NAMALWA (cell line): Measurements from ENCODE around the gene PRPF19.
A peak's percentile ranks its signal among the peaks of the same experiment; 100 is the strongest.

Experiments used
- DNase-seq: peaks from one replicate; pipeline ENCODE4 v3.0.0-alpha.2; 2015; ENCODE audit warnings: low spot score

PRPF19 gene

DNA sequence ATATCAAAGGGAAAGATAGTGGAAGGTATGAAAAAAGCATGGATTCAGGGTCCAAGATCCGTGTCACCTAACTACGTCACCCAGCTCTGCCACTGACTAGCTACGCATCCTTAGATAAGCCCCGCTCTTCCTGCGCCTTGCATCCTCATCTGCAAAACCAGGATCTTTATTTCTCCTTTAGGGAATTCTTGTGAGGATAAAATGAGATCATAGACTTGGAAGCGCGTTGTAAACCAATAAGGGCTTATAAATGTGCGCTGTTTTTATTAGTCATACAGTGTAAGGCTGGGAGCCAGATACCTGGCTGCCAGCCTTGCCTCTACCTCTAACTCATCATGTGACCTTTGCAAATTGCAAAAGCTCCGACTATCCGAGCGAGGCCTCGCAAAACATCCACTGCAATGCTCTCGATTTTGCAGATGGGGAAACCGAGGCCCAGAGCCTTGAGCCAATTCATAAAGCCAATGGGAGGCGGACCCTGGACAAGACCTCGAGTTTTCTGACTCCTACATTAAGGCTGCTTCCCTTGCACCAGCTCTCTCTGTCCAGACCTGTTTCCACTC is 753 bp downstream of the PRPF19 start:
- no peak for DNase-seq

DNA sequence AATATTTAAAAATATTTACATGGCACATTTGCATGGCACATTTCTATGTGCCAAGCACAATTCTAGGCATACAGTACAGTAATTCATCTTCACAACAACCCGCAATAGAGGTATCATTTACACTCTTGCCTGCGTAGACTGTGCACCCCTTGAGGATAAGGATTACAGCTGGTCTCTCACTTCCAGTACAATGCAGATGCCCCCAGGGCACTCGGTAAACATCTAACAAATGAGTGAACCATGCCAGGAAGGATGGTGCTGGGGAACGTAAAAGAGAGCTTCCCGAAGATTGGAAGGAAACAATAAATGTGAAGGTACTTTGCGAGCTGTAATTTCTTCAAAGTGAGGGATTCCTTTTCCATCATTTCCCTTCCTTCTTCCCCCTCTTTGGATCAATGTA is 1.3 kb downstream of the PRPF19 start:
- DNase-seq: no peak

DNA sequence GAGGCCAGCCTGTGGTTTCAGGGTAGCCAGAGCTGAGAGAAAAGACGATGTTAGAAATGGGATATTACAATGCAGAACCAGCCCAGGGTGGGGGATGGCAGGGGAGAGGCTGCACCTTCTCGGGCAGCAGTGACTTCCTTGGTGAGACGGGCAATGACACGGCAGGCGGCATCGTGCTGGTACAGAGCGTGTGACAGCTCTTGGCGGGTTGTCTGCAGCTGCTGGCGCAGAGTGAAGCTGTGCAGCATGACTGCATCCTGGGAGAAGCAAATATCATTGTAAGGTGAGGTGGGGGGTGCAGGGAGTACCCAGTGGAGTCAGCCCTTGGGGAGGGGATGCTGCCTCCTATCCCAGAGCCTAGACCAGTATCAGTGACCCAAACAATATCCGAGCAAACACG is 3.8 kb downstream of the PRPF19 start:
- no peak for DNase-seq

DNA sequence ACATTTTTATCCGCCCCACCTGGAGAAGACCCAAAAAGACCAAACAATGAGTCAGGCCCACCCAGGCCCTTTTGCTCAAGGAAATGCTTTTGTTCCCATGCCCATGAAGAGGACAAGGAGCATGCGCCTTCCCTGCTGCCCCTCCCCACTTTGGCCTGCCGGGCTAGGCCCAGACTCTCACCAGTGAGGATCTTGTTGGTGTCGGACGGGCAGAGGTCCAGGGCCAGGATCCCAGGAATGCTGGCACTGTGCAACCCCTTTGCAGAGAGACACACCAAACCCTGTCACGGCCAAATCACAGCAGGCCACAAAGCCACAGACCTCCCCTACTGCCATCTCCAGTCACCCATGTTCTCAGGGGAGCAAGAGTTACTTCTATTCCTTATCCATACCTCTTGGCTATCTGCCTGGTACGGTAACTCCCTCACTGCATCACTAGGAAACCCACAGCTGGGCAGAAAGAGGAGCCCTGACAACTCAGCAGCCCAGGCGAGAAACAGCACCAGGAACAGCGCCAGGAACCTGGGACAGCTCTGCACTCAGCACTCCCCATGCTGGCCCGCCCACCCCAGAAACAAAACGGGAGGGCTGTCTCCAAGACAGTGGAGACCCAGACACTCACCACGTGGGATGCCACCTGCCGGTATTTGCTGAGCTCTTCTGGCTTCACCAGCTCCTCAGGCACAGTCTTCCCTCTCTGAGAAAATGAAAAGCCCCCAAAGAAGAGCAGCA is 5.5 kb downstream of the PRPF19 start:
- no peak for DNase-seq

DNA sequence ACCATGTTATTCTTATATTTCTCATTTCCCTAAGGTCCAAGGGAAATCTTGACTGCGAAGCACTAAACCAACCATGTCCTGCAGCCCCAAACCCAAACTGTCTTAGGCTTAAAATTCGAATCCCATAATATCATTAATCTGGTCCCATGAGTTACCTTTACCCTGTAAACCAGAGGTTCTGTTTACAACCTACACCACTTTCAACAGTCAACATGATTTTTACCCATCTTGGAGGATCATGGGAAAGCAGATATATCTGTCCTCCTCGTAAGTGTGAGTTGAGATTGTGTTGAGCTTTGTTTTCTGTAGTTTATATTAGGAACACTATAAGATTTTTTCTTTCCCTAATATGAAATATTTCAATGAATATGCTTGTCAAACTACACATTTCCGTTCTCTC is 6.4 kb downstream of the PRPF19 start:
- no peak for DNase-seq

DNA sequence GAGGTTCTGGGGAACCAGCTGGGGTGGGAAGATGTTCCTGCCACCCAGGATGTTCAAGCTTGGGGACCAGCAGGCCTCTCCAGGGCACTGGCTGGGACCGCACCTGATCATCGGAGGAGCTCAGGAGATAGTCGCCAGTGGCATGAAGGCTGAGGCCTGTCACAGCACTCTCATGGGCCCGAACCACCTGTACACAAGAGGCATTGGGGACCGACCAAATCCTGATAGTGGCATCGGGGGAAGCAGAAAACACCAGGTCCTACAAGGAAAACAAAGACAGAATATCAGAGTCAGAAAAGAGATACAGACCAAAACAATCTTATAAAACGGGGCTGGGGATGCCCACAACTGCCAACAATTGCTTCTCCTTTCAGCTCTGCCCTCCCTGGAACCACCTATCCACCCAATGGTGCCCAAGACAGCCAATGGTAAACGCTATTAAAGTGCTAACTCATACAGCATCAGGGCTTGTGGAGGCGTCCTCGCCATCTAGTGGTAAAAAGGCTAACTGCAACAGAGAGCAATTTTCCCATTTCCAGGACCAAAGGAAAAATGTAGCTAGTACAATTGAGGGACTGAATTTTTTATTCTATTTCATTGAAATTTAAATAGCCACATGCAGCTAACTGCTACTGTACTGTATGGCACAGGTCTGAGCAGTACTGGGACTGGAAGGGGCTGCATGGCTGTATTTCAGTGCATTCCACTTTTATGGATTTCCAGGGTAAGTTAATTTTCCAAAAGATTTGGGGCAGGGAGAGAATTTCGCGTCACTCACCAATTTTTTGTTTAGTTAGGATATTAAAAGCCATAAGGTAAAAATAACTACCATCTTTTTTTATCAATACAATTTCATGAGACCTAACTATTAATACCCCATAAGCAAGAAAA is 7.1 kb downstream of the PRPF19 start:
- DNase-seq: peak; percentile 65

DNA sequence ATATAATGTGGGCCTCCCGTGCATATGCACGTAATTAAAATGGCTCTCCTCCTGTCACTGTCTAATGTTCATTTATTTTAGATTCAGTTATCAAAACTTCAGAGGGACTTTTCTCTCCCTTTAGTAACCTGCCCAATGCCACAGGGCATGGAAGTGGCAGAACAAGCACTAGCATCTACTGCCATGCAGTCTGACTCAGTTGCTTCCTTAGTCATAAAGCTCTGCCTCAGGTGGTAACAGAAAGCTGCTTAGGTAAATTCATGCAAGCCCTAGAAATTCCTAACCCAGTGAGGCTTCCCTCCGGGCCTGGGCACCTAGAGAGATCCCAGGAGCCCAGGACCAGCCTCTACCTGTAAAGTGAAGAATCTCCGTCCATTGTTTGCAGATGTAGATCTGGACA is 8.9 kb downstream of the PRPF19 start:
- DNase-seq: no peak

DNA sequence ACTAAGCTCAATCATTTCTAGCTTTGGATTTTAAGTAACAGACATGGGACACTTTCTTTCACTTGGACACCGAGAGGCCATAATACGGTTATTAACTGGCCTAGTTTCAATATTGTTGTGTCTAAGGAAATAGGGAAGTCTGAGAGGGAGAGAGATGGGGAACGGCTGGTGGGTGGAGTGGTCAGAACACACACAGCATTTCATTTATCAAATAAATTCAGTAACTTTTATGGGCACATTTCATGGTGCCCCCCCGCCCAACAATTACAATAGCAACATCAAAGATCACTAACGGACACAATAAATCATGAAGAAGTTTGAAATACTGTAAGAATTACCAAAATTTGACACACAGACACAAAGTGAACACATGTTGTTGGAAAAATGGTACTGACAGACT is 10.7 kb downstream of the PRPF19 start:
- no peak for DNase-seq

DNA sequence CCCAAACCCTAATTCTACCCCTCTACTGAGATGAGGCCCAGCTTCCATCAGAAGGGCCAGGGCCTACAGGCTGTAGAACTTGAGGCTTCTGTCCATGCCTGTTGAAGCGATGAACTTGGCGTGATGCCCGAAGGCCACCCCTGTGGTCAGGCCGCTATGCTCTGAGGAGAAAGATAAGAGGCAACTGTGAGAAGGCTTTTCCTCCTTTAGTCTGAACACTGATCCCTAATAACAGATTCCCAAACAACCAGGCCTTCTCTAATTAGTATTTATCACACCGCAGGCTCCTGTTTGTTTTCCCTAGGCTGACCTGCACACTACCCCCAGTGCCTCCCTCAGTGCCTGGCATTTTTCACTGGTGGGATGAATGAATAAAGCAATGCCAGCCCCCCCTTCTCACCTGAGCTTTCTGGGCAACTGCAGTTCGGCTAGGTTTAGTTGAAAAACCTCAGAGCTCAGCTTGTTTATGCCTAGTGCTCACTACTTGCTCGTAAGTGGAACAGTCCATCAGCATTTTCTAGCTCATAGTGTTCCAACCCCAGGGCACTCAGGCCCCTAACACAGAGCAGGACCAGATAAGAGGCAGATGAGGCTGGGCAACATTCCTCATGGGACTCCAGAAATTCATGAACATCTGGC is 15.2 kb downstream of the PRPF19 start:
- DNase-seq: no peak

DNA sequence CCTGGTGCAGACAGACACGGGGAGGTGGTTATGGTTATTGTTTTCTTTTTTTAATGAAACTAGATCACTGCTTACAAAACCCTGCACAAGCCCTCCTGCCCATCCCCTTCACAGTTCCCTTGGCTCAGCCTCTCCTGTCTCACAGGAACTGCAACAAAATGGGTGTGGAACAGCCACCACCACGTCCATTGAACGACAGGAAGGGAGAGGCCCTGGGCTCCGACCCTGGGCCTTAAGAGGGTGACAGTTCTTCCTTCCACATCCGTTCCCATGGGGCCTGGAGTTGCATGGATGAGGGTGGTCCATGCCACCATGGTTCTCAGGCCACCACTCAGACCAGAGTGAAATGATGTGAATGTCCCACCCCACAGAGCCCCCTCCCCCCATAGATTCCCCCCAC is 15.7 kb downstream of the PRPF19 start:
- DNase-seq: no peak

DNA sequence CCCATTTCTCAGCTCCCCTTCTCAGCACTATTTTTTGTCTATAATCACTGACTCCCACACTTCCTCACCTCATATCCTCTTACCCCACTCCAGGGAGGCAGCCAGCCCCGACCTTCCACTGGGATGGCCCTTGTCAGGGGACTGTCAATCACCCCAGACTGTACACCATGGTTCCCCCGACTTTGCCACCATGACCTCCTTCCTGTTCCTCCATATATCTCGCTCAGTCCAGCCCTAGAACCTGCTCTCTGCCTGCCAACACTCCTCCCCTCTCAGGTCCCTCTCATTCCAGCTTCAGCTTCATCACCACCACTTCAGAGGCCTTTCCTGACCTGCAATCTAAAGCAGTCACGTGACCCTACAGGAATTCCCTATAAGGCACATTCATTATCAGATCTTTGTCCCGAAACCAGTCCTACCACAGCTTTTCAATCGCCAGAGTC is 16.5 kb downstream of the PRPF19 start:
- DNase-seq: no peak

DNA sequence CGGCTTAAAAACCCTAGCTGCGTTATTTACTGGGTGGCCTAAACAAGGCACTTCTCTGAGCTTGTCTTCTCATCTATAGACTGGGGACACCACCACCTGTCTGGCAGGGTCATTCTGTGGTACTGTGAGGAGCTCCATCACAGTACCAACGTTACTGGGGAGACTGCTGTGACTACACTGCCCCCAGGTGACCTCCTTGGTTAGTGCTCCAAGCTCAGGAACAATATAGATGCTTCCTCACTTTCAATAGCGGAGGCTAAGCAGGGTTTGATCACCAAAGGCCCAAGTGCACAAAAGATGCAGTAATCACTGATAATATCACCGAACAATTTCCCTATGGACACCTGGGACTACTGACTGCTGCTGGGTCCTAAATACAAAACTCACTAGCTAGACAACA is 18.8 kb downstream of the PRPF19 start:
- peak; percentile 74 for DNase-seq

DNA sequence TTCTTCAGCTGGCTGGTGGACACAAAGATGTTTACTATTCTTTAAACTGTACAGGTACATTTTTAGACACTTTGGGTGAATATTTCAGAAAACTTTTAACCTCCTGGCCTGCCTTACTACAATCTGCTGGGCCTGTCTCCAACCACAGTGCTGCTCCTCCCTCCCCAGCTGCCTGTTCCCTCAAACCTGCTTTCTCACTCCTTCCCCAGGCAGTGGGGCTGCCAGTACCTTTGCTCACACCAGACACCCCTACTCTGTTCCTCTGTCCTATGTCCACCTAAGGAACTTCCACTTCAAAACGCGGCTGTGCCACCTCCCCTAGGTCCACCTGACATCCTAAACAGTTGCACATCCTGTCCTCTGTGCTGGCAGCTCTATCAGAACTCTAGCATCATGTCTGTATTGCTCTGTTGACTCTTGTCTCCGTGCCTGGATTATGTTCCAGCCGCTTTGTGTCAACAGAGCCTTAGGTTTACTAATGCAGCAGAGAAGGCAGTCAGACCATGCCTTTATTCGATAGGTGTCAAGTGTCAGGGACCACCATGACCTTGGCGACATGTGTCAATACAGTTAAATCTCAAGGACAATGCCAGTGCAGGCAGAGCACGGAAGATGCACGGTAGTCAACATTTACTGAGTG is 25.6 kb downstream of the PRPF19 start:
- no peak for DNase-seq

DNA sequence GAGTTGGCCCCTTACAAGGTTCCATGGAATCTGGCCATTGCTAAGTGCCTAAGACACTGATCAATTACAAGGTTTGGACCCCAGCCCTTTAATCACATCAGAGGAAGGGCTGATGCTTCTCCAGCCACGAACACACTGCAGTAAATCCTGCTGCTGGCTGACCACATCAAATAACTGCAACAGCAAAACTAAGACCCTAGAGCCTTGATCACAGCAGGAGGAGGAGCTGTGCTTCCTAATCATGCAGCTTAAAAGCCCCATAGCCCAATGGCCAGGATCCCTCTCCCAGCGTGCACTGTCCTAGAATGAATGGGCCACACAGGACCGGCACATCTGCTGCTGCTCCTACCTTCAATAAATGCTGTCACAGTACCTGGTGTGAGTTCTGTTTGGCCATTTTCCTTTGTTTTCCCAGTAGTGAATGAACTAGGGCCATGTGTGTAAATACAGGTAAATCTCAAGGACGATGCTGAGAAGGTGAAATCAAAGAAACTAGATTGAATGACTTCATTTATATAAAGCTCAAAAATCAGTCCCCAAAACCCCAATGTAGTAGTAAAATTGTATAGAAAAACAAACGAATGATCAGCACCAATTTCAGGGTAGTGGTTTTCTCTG is 26.3 kb downstream of the PRPF19 start:
- DNase-seq: no peak

DNA sequence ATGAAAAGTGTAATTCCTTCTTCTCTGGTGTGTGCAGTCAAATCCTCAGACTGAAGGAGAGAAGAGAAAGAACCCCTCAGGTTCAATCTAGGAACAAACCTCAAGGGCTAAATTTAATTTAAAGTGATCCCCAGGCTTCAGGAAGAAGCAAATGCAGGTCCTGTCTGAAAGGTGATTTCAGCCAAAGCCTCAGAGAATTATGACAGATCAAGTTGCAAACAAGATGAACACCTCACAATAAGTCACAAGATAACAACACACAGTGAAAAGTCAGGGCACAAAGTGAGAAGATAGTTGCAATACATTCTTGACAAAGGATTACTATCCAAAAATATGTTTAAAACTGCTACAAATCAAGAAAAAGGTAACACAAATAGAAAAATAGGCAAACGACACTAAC is 27.3 kb downstream of the PRPF19 start:
- DNase-seq: no peak

DNA sequence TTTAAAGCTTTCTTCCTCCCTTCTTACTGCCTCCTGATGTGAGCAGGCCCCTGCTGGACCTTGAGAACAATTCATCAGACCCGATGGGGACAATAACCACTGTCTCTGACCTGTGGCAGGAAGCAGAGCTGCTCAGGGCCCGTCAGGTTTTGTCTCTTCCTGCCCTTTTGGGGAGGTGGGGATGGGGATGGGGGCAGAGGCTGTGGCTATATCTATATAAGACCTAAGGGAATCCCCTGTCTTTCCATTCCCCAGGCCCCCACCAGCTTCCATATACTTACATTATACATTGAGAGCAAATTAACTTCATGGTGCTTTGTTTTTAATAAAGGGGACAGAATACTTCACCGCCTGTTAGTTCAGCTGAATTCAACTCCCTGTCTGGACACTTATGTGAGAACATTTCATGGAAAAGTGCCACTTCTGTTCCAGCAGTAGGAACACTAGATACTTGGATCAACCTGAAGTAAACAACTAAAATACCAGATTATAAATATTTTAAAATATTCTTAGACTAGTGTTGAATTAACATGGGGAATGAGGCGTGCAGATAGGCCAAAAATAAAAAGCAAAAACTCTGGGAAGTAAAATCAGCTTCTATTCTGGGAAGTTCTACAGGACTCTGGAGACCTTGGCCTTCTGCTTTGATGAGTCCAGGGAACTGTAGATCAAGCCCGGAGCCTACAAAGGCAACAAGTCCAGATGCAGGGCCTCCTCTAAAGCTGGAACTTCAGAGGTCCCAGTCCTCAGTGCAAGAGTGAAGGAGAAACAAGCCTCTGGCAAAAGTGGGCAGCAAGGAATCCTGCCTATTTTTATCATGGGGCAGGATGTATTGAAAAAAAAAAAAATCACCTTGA is 27.9 kb downstream of the PRPF19 start:
- no peak for DNase-seq

DNA sequence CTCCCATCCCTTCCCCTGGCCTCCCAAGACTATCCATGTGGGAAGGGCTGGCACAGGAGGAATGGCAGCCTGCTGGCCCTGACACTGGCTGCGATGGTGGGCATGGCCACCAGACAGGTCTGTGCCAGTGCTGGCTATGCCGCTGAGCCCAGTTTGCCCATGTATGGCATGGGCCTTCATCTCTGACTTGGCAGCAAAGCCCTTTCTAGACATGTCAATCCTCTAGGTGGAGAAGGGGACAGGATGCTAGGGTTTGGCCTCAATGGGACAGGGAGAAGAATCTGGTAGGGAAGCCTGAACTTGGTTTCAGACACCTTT is 30.3 kb downstream of the PRPF19 start:
- no peak for DNase-seq

DNA sequence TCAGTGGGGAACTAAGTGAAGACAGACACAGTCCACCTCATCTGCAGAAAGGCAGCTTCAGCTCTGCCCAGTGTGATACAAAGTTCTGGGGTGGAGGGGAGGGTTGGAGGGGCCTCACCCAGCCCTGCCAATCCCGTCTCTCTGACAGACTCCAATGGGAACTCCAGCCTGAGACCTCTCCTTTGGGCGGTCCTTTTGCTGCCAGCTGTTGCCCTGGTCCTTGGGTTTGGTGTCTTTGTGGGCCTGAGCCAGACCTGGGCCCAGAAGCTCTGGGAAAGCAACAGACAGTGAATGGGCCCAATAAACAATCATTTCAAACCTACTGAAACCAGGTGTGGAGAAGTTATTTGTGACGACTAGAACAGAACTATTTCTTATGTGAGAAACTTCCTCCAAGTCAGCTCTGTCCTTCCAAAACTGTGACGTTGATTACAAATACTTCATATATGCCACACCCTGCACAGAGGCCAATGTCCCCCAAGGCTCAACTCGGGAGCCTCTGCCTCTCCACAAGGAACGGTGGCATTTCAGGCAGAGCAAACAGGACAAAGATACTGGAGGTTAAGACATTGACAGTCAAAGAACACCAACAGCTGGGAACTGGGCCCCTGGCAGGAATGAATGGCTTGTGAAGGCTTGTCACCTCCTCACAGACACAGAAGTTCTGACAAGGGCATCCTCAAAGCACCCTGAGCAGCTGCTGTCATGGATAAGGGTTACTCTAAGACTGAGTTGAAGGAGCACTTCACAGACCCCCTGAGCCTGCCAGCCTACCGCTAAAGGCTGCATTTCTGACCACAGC is 30.8 kb downstream of the PRPF19 start:
- no peak for DNase-seq

DNA sequence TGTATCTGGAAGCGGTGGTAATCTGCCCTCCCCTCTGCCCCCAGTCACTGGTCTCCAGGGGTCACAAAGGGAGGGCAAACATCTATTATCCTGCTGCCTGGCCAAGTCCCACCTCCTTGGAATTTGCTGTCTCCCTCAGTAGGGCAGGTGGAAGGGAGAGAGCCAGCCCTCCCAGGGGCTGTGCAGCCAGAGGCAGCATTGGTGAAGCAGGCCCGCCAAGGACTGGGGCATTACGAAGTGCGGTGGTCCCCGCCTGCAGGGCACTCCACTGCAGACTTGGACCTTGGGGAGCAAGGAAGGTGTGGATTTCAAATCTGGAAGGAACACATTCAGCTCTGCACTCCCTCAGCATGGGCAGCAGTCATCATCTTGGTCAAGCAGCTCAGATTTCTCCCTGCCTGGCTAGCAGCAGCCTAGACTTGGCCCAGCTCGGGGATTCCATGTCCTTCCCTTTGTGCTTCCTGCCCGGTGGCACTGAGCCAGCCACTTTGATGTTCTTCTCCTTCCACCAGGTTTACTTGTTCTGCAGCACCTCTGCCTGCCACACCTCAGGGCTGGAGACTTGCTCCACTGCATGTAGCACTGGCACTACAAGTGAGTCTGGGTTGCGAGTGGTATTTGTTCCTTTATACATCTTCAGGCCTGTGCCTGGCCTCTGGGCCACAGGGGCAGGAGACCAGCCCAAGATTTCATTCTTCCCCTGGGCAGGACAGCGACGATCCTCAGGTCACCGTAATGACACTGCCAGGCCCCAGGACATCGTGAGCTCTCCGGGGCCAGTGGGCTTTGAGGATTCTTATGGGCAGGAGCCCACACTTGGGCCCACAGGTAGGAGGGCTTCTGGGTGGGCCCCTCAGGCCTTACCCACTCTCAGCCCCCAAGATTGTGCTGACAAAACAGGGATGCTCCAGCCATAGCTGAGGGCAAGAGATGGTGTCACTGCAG is 31.7 kb downstream of the PRPF19 start:
- DNase-seq: no peak
